Inferior parietal cortex (tissue), 1 donor: ENCODE results near the gene MYO9A.
A peak's percentile ranks its signal among the peaks of the same experiment; 100 is the strongest.

Experiments
- DNase-seq: peaks from one replicate; pipeline ENCODE4 v3.0.0-alpha.2; 2016; ENCODE audit errors: extremely low spot score

The MYO9A gene

GRCh38 chr15:71808311-71809020 is 309.5 kb downstream of the MYO9A start:
- no peak for DNase-seq

GRCh38 chr15:71807691-71808091 is 310.3 kb downstream of the MYO9A start:
- DNase-seq, result no peak

- DNase-seq, result no peak
Observed at GRCh38 chr15:71807125-71807629, 310.8 kb downstream of the MYO9A start.

GRCh38 chr15:71806452-71806931 is 311.5 kb downstream of the MYO9A start:
- DNase-seq, result no peak

GRCh38 chr15:71804695-71805470 is 313.1 kb downstream of the MYO9A start:
- DNase-seq, result no peak

GRCh38 chr15:71804226-71804625 is 313.7 kb downstream of the MYO9A start:
- DNase-seq, result no peak

- DNase-seq, result no peak
Observed at GRCh38 chr15:71802770-71803169, 315.2 kb downstream of the MYO9A start.

- DNase-seq, result no peak
Observed at GRCh38 chr15:71801935-71802655, 315.9 kb downstream of the MYO9A start.

GRCh38 chr15:71800835-71801745 is 316.9 kb downstream of the MYO9A start:
- DNase-seq, result peak; percentile 84

- DNase-seq, result no peak
Observed at GRCh38 chr15:71800190-71800589, 317.8 kb downstream of the MYO9A start.

- DNase-seq, result no peak
Observed at GRCh38 chr15:71798641-71799040, 319.3 kb downstream of the MYO9A start.

- DNase-seq, result no peak
Observed at GRCh38 chr15:71792521-71792920, 325.4 kb downstream of the MYO9A start.

GRCh38 chr15:71791975-71792374 is 326.0 kb downstream of the MYO9A start:
- DNase-seq, result no peak

GRCh38 chr15:71790081-71790480 is 327.9 kb downstream of the MYO9A start:
- no peak for DNase-seq

- no peak for DNase-seq
Observed at GRCh38 chr15:71789616-71790015, 328.3 kb downstream of the MYO9A start.

GRCh38 chr15:71788646-71789579 is 329.0 kb downstream of the MYO9A start:
- no peak for DNase-seq

- no peak for DNase-seq
Observed at GRCh38 chr15:71786673-71787072, 331.3 kb downstream of the MYO9A start.

GRCh38 chr15:71785996-71786395 is 332.0 kb downstream of the MYO9A start:
- DNase-seq, result no peak

GRCh38 chr15:71784719-71785118 is 333.2 kb downstream of the MYO9A start:
- DNase-seq, result no peak
